Ovary (tissue), 9 donors: ENCODE results near the gene CCDC60. TPM values are rescaled to one million over a fixed set of nuclear protein-coding genes. Genes with fewer than 3 reads are reported as not detected.

Experiments used
- DNase-seq, 5 donors: peaks; one replicate each; pipeline ENCODE4 v3.0.0-alpha.2; 2019 to 2020
- H3K27ac ChIP-seq, 2 donors: fragments of 200-600 bp; one replicate each; pipeline versions ENCODE4 v1.5.1 to v1.8.0; 2019 to 2022
- H3K27me3 ChIP-seq: fragments of 200-600 bp; one replicate; pipeline ENCODE4 v1.8.0; 2022
- H3K36me3 ChIP-seq: fragments of 200-600 bp; sonication (generic); one replicate; pipeline ENCODE4 v1.5.1; 2019
- H3K4me1 ChIP-seq: one replicate; pipeline ENCODE4 v1.8.1; 2013; ENCODE audit warnings: mild to moderate bottlenecking, moderate library complexity; ENCODE audit not compliant: insufficient read depth
- H3K4me3 ChIP-seq: fragments of 200-600 bp; sonication (generic); one replicate; pipeline ENCODE4 v1.5.1; 2017
- H3K9me3 ChIP-seq, 2 donors: fragments of 200-600 bp in 1 of 2; sonication (generic) in 1 of 2; one replicate each; pipeline versions ENCODE4 v1.5.1 to v1.8.1; 2013 to 2019; ENCODE audit warnings: mild to moderate bottlenecking in 1 of 2, moderate library complexity in 1 of 2
- CTCF ChIP-seq, 3 donors: fragments of 450-650 bp in 2 of 3; fragments of 200-600 bp in 1 of 3; IDR thresholded peaks; one replicate each; pipeline versions ENCODE4 v1.5.1 to v1.8.0; 2016 to 2022; ENCODE audit warnings: antibody characterized with exemption in 3 of 3, mild to moderate bottlenecking in 1 of 3
- EP300 ChIP-seq: sonication (generic); formaldehyde crosslinking; IDR thresholded peaks from one replicate; pipeline ENCODE4 v1.6.1; 2017; ENCODE audit warnings: antibody characterized with exemption
- POLR2A ChIP-seq: fragments of 450-650 bp; IDR thresholded peaks from one replicate; pipeline ENCODE4 v1.6.1; 2017; ENCODE audit warnings: antibody characterized with exemption, mild to moderate bottlenecking, moderate library complexity
- WGBS, 3 donors: extraction: QIAGEN DNeasy Blood & Tissue Kit in 1 of 3; methylation state at CpG; one replicate each; pipeline versions ENCODE4 v1.1.5 to v1.1.7; 2013 to 2017; 5-methylcytosine and 5-hydroxymethylcytosine counted together
- intact Hi-C, 4 donors: fragments of 100-400 bp; cut with DNase I; formaldehyde crosslinking; loops; one replicate each; pipeline versions ENCODE4 v1.11.0 to v1.15.1; 2022 to 2023
- polyA plus RNA-seq, 2 donors: library from polyadenylated mRNA; stranded (reverse); fragments of 200-250 nt in 1 of 2; fragments of 350-450 nt in 1 of 2; fragmentation: Illumina TruSeq in 1 of 2; extraction: RNeasy Lipid Tissue Mini Kit (QIAGEN cat#74804) in 1 of 2; gene quantifications; one replicate each; pipeline ENCODE4 v1.2.3, GENCODE V29; 2013 to 2014
- total RNA-seq, 7 donors: library from RNA; depleted of rRNA in 2 of 7; stranded (reverse); fragments of >200 nt in 2 of 7; fragmentation: NEBNext Ultra II Directional in 3 of 7; extraction: Animal tissue kit (Norgen Biotek cat#: 25700) in 3 of 7; gene quantifications; one replicate each; pipeline versions ENCODE4 v1.1.0 to v1.2.4, GENCODE V29; 2016 to 2023
- donor health status: DM: no; HTN: no; CAD: no; lungs with moderate emphysema.
- donor health status: DM: no; HTN: no; CAD: no.
- donor health status: Bipolar disorder and iron deficiency.
- donor health status: DM: yes; HTN: yes; CAD: no.
- donor health status: DM: no; HTN: no; CAD: no.
- donor health status: DM: yes; HTN: yes; CAD: no.

CCDC60 gene
- total and polyA plus RNA-seq, 9 donors = 0.32 to 9.1 (median 0.59) TPM; not detected in 3

GRCh38 chr12:119410396-119410795 is 75.9 kb downstream of the CCDC60 start:
- 65 to 70% (median 67%) methylated on average over 5 of the region's 5 CpGs for WGBS, 3 donors
- Histone ChIP-seq H3K9me3 (no peaks in the 10 kb centered on the region), H3K27ac (no peak overlapping the region), H3K4me3 (no peak overlapping the region), H3K27me3 (no peaks in the 10 kb centered on the region), H3K4me1 (no peaks in the 10 kb centered on the region), H3K36me3 (no peaks in the 10 kb centered on the region)
- intact Hi-C loops = loop anchor here in 3 of 4 donors (5.0 to 10.0 kb wide), 2 partner anchors 296 to 298 kb away; no protein-coding TSS in a partner anchor
- DNase-seq = no peak
- TF ChIP-seq POLR2A = no peak
- no peak for TF ChIP-seq EP300
- TF ChIP-seq CTCF (IDR thresholded peaks at IDR 0.05) = no peak

- Histone ChIP-seq H3K4me3 (no peak overlapping the region), H3K4me1 (no peaks in the 10 kb centered on the region), H3K9me3 (no peaks in the 10 kb centered on the region), H3K27ac (no peak overlapping the region), H3K27me3 (no peaks in the 10 kb centered on the region), H3K36me3 (no peaks in the 10 kb centered on the region)
- intact Hi-C loops = loop anchor here (2.0 to 10.0 kb wide), 3 partner anchors 298 to 300 kb away; no protein-coding TSS in a partner anchor
- TF ChIP-seq EP300 = no peak
- no peak for TF ChIP-seq CTCF (IDR thresholded peaks at IDR 0.05)
- TF ChIP-seq POLR2A = no peak
- DNase-seq = no peak
- 8 to 23% (median 11%) methylated on average over 4 of the region's 4 CpGs for WGBS, 3 donors
These were observed 77.8 kb downstream of the CCDC60 start for GRCh38 chr12:119412306-119412705.

- peak; percentile 18 to 57 (median 53) for DNase-seq
- Histone ChIP-seq H3K9me3 (no peaks in the 10 kb centered on the region), H3K36me3 (no peaks in the 10 kb centered on the region), H3K4me3 (no peak overlapping the region), H3K27me3 (no peaks in the 10 kb centered on the region), H3K4me1 (no peaks in the 10 kb centered on the region), H3K27ac (no peak overlapping the region)
- TF ChIP-seq POLR2A (no peak), CTCF (IDR thresholded peaks at IDR 0.05) (peak in 2 of 3 donors; percentile 44 to 61)
- intact Hi-C loops = loop anchor here (2.0 to 10.0 kb wide), 3 partner anchors 298 to 301 kb away; no protein-coding TSS in a partner anchor
- WGBS, 3 donors = 27 to 31% (median 27%) methylated on average over 21 of the region's 21 CpGs
These were observed 78.6 kb downstream of the CCDC60 start for GRCh38 chr12:119412811-119413794.

GRCh38 chr12:119415714-119416113 is 81.2 kb downstream of the CCDC60 start:
- TF ChIP-seq POLR2A (no peak), EP300 (no peak), CTCF (IDR thresholded peaks at IDR 0.05) (no peak)
- no peak overlapping the region for H3K27ac ChIP-seq
- H3K4me3 ChIP-seq = no peak overlapping the region
- 59 to 61% (median 60%) methylated on average over 3 of the region's 3 CpGs for WGBS, 3 donors
- intact Hi-C loops = loop anchor here in 2 of 4 donors (10.0 kb wide), 1 partner anchor 301 kb away; no protein-coding TSS in a partner anchor
- no peak for DNase-seq
- no peaks in the 10 kb centered on the region for H3K27me3 ChIP-seq
- H3K36me3 ChIP-seq = no peaks in the 10 kb centered on the region
- H3K9me3 ChIP-seq = no peaks in the 10 kb centered on the region
- H3K4me1 ChIP-seq = no peaks in the 10 kb centered on the region
